HCT116 (cell line): ENCODE results near the gene COL5A1. TPM values are rescaled to one million over a fixed set of nuclear protein-coding genes. Genes with fewer than 3 reads are reported as not detected.

ENCODE experiments used
- ATAC-seq: fragments of 200-7000 bp; cut with Tn5 transposase; 2 replicates; pipeline ENCODE4 v1.9.1; 2020; ENCODE audit warnings: mild to moderate bottlenecking, moderate library complexity
- BruUV-seq: library from RNA; stranded (reverse); fragments of 400-500 nt; replicated peaks from 2 replicates; lab custom pipeline; 2021; lab: Mats Ljungman, UMichigan
- CTCF ChIA-PET: fragments of 300-600 bp; sonication (Branson Sonifier 250); formaldehyde crosslinking; loops from one replicate; lab custom pipeline; 2021; ENCODE audit warnings: antibody characterized with exemption; lab: Charles Lee
- POLR2A ChIA-PET: fragments of 300-600, 350-600 bp; sonication (Branson Sonifier 250); formaldehyde crosslinking; loops from one replicate; lab custom pipeline; 2021; ENCODE audit warnings: antibody characterized with exemption; lab: Charles Lee
- RAD21 ChIA-PET, 2 experiments: fragments of 300-600 bp; sonication (Branson Sonifier 250); formaldehyde crosslinking; loops; one replicate each; lab custom pipeline; 2023; ENCODE audit warnings: low total read pairs in 2 of 2; ENCODE audit not compliant: uncharacterized antibody in 2 of 2, unreplicated experiment in 2 of 2, low non-redundant PET in 1 of 2; lab: Charles Lee
- DNase-seq: peaks from one replicate; pipeline ENCODE4 v3.0.0-alpha.2; 2010; ENCODE audit warnings: low read depth, low spot score
- H2AFZ ChIP-seq: fragments of 200-600 bp; shearing (Covaris generic), sonication (generic); 2 replicates; pipeline ENCODE4 v1.6.1; 2017; ENCODE audit warnings: low read depth, mixed run types, mixed read lengths, antibody characterized with exemption, low read length; ENCODE audit not compliant: poor library complexity, severe bottlenecking
- H3K27ac ChIP-seq: 2 replicates; pipeline ENCODE4 v1.5.1; 2012; ENCODE audit warnings: low read depth, low read length
- H3K27me3 ChIP-seq: fragments of 200-600 bp; sonication (generic); 2 replicates; pipeline ENCODE4 v1.6.1; 2016; ENCODE audit warnings: mixed run types, low read length, mixed read lengths; ENCODE audit not compliant: insufficient read depth
- H3K36me3 ChIP-seq, 2 experiments: fragments of 200-500 bp in 1 of 2; fragments of 200-600 bp in 1 of 2; sonication (Bioruptor generic) in 1 of 2; sonication (generic) in 1 of 2; 2 replicates each; pipeline versions ENCODE4 v1.5.1 to v1.6.1; 2014 to 2016; ENCODE audit warnings: low read length in 2 of 2, inconsistent platforms in 1 of 2, mixed read lengths in 1 of 2, mixed run types in 1 of 2; ENCODE audit not compliant: insufficient read depth in 2 of 2, control insufficient read depth in 1 of 2
- H3K4me1 ChIP-seq, 2 experiments: fragments of 200-600 bp in 1 of 2; sonication (generic) in 1 of 2; 2 replicates each; pipeline versions ENCODE4 v1.5.1 to v1.6.1; 2012 to 2017; ENCODE audit warnings: low read length in 2 of 2, inconsistent platforms in 1 of 2, mild to moderate bottlenecking in 1 of 2, mixed read lengths in 1 of 2, mixed run types in 1 of 2, moderate library complexity in 1 of 2; ENCODE audit not compliant: insufficient read depth in 2 of 2, control insufficient read depth in 1 of 2
- H3K4me2 ChIP-seq: fragments of 200-600 bp; sonication (generic); 2 replicates; pipeline ENCODE4 v1.6.1; 2017; ENCODE audit warnings: mixed run types, low read length, mixed read lengths
- H3K4me3 ChIP-seq, 2 experiments: fragments of 200-600 bp in 1 of 2; sonication (generic) in 1 of 2; replicated peaks in 1 of 2; 2 replicates each; pipeline ENCODE4 v1.5.1; 2011 to 2016; ENCODE audit warnings: low read length in 2 of 2, control low read depth in 1 of 2, low read depth in 1 of 2, mild to moderate bottlenecking in 1 of 2, mixed read lengths in 1 of 2, mixed run types in 1 of 2
- H3K79me2 ChIP-seq: fragments of 200-600 bp; sonication (generic); 2 replicates; pipeline ENCODE4 v1.6.1; 2017; ENCODE audit warnings: mild to moderate bottlenecking, mixed run types, low read length, moderate library complexity, mixed read lengths; ENCODE audit not compliant: insufficient read depth
- H3K9ac ChIP-seq: fragments of 200-600 bp; sonication (generic); 2 replicates; pipeline ENCODE4 v1.6.1; 2016; ENCODE audit warnings: low read length, mixed read lengths
- H3K9me2 ChIP-seq: fragments of 200-600 bp; sonication (generic), shearing (Covaris generic); 2 replicates; pipeline ENCODE4 v1.6.1; 2017; ENCODE audit warnings: mixed run types, mild to moderate bottlenecking, moderate library complexity; ENCODE audit not compliant: insufficient read depth
- H3K9me3 ChIP-seq, 2 experiments: fragments of 200-500 bp in 1 of 2; fragments of 200-600 bp in 1 of 2; sonication (Bioruptor generic) in 1 of 2; sonication (generic) in 1 of 2; 2 replicates each; pipeline ENCODE4 v1.6.1; 2014 to 2017; ENCODE audit warnings: low read length in 2 of 2, mixed read lengths in 2 of 2, inconsistent platforms in 1 of 2, low read depth in 1 of 2, mild to moderate bottlenecking in 1 of 2, mixed run types in 1 of 2, moderate library complexity in 1 of 2; ENCODE audit not compliant: control insufficient read depth in 1 of 2, insufficient read depth in 1 of 2
- H4K20me1 ChIP-seq: fragments of 200-600 bp; sonication (generic), shearing (Covaris generic); 2 replicates; pipeline ENCODE4 v1.6.1; 2017; ENCODE audit warnings: mixed run types, mild to moderate bottlenecking, moderate library complexity; ENCODE audit not compliant: insufficient read depth
- CBX3 ChIP-seq: IDR thresholded peaks from 2 replicates; pipeline ENCODE4 v1.6.1; 2012; ENCODE audit warnings: low read depth
- CTCF ChIP-seq, 3 experiments: fragments of 200-600 bp in 1 of 3; sonication (generic) in 1 of 3; IDR thresholded peaks in 2 of 3; conservative IDR thresholded peaks in 1 of 3; 2 replicates each; pipeline ENCODE4 v1.5.1; 2012 to 2017; ENCODE audit warnings: low read depth in 2 of 3, low read length in 2 of 3, antibody characterized with exemption in 1 of 3, borderline replicate concordance in 1 of 3, control low read depth in 1 of 3, mild to moderate bottlenecking in 1 of 3, mixed read lengths in 1 of 3, mixed run types in 1 of 3, moderate library complexity in 1 of 3; ENCODE audit not compliant: insufficient read depth in 1 of 3
- EZH2phosphoT487 ChIP-seq: fragments of 200-600 bp; IDR thresholded peaks from 2 replicates; pipeline ENCODE4 v1.6.1; 2018; ENCODE audit warnings: antibody characterized with exemption, borderline replicate concordance
- FOSL1 ChIP-seq: IDR thresholded peaks from 2 replicates; pipeline ENCODE4 v1.6.1; 2012; ENCODE audit warnings: low read depth
- POLR2A ChIP-seq: IDR thresholded peaks from 2 replicates; pipeline ENCODE4 v1.7.0; 2011; ENCODE audit warnings: borderline replicate concordance; ENCODE audit not compliant: insufficient read depth, insufficient read length; ENCODE audit errors: extremely low read depth
- YY1 ChIP-seq: IDR thresholded peaks from 2 replicates; pipeline ENCODE4 v1.6.1; 2011; ENCODE audit warnings: low read length, low read depth, moderate library complexity, mild to moderate bottlenecking; ENCODE audit not compliant: insufficient replicate concordance; ENCODE audit errors: extremely low read depth
- intact Hi-C: fragments of 100-400 bp; cut with micrococcal nuclease; formaldehyde crosslinking; loops from 2 replicates; pipeline ENCODE4 v1.10.0; 2022
- total RNA-seq: library from RNA; stranded (reverse); gene quantifications from one replicate; pipeline ENCODE4 v1.2.1, GENCODE V29; 2021; ENCODE audit not compliant: unreplicated experiment

Gene COL5A1
- total RNA-seq, 1 experiment from 2014 or later = 0.30 TPM

GRCh38 chr9:134670851-134671281 is 29.3 kb downstream of the COL5A1 start:
- peaks cover 2 to 14% of the 10 kb centered on the region in 2 experiments; a peak in 2 of 4 replicates for H3K4me1 ChIP-seq
- intact Hi-C loops = no loop called here
- POLR2A ChIA-PET = no interaction called here
- ATAC-seq = no peak
- H3K4me3 ChIP-seq = no peak overlapping the region
- no peaks in the 10 kb centered on the region; a peak in 1 of 4 replicates for H3K9me3 ChIP-seq
- no peak for DNase-seq
- no peaks in the 10 kb centered on the region for H3K79me2 ChIP-seq
- H3K27me3 ChIP-seq = peaks cover 24% of the 10 kb centered on the region; the same call in 1 of the 2 replicates
- no peak overlapping the region for H2AFZ ChIP-seq
- CTCF ChIA-PET = no interaction called here
- no peaks in the 10 kb centered on the region for H4K20me1 ChIP-seq
- H3K27ac ChIP-seq = no peak overlapping the region
- RAD21 ChIA-PET = no interaction called here
- no peak overlapping the region for H3K9ac ChIP-seq
- no TSS peak for BruUV-seq
- TF ChIP-seq POLR2A = no peak
- no peak for TF ChIP-seq YY1
- TF ChIP-seq CTCF (IDR thresholded peaks at IDR 0.05 in 2 of 3, conservative IDR thresholded peaks at IDR 0.05 in 1 of 3; ENCODE audit: borderline replicate concordance in 1 of 3, insufficient read depth in 1 of 3, low read depth in 2 of 3, low read length in 2 of 3) = no peak
- TF ChIP-seq CBX3 = no peak
- TF ChIP-seq EZH2phosphoT487 = no peak
- no peak overlapping the region for H3K4me2 ChIP-seq
- H3K36me3 ChIP-seq = no peaks in the 10 kb centered on the region
- H3K9me2 ChIP-seq = no peaks in the 10 kb centered on the region

GRCh38 chr9:134671341-134672113 is 29.9 kb downstream of the COL5A1 start:
- no peak for TF ChIP-seq FOSL1
- Histone ChIP-seq H3K36me3 (no peaks in the 10 kb centered on the region), H3K9me2 (no peaks in the 10 kb centered on the region), H4K20me1 (no peaks in the 10 kb centered on the region), H3K4me3 (no peak overlapping the region), H3K4me2 (no peak overlapping the region), H3K9ac (no peak overlapping the region), H3K79me2 (no peaks in the 10 kb centered on the region), H3K4me1 (peaks cover 2 to 13% of the 10 kb centered on the region in 2 experiments; a peak in 2 of 4 replicates), H3K9me3 (no peaks in the 10 kb centered on the region; a peak in 1 of 4 replicates), H3K27me3 (peaks cover 24% of the 10 kb centered on the region; the same call in 1 of the 2 replicates), H3K27ac (no peak overlapping the region), H2AFZ (no peak overlapping the region)
- DNase-seq (no peak), ATAC-seq (no peak)
- ChIA-PET CTCF (no interaction called here), RAD21 (no interaction called here), POLR2A (no interaction called here)
- intact Hi-C loops = no loop called here
- no TSS peak for BruUV-seq
